Spleen (tissue), 7 donors: Measurements from ENCODE around the gene TNS1.

ENCODE experiments used
- POLR2AphosphoS5 ChIP-seq, 3 donors: sonication (generic); formaldehyde crosslinking; IDR thresholded peaks; one replicate each; pipeline ENCODE4 v1.5.1; 2017; ENCODE audit warnings: antibody characterized with exemption in 3 of 3
- TF ChIP-seq, protein P1 (sequence below), 11 experiments: fragments of 200-600 bp in 7 of 11; fragments of 450-650 bp in 4 of 11; sonication (generic) in 4 of 11; IDR thresholded peaks in 8 of 11; conservative IDR thresholded peaks in 3 of 11; 1 replicate in 7 of 11; 2 replicates in 4 of 11; pipeline versions ENCODE4 v1.4.0 to v1.8.0; 2016 to 2021; ENCODE audit warnings: antibody characterized with exemption in 11 of 11, inconsistent platforms in 4 of 11, mild to moderate bottlenecking in 1 of 11
- donor health status: DM: no; HTN: no; CAD: no; lungs with moderate emphysema.
- donor health status: DM: no; HTN: no; CAD: no.
- donor health status: DM: no; HTN: no; CAD: no.

DNA sequence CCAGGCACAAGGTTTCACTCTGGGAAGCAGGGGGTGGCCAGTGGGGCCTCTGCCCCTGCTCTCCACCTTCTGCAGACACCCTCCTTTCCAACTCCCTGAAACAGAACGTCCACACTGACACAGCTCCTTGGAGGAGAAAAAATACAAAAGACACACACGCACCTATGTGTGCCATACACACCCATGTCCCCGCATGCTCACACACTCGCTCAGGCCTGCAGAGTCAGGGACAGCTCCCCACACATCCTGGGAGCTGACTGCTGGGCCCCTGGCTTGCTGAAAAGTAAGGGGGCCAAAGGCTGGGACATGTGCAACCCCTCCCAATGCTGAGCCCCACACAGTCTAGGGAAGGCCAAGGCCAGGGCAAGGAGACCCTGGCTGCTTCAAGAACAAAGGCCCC, 200.5 kb downstream of the TNS1 start:
- TF ChIP-seq, protein P1, sequence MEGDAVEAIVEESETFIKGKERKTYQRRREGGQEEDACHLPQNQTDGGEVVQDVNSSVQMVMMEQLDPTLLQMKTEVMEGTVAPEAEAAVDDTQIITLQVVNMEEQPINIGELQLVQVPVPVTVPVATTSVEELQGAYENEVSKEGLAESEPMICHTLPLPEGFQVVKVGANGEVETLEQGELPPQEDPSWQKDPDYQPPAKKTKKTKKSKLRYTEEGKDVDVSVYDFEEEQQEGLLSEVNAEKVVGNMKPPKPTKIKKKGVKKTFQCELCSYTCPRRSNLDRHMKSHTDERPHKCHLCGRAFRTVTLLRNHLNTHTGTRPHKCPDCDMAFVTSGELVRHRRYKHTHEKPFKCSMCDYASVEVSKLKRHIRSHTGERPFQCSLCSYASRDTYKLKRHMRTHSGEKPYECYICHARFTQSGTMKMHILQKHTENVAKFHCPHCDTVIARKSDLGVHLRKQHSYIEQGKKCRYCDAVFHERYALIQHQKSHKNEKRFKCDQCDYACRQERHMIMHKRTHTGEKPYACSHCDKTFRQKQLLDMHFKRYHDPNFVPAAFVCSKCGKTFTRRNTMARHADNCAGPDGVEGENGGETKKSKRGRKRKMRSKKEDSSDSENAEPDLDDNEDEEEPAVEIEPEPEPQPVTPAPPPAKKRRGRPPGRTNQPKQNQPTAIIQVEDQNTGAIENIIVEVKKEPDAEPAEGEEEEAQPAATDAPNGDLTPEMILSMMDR (IDR thresholded peaks at IDR 0.05 in 8 of 11, conservative IDR thresholded peaks at IDR 0.05 in 3 of 11) = no peak
- peak in 2 of 3 donors; percentile 17 to 19 for TF ChIP-seq POLR2AphosphoS5 (IDR thresholded peaks at IDR 0.05)
